Measurements from ENCODE around the gene GLIS1. TPM values are rescaled to one million over a fixed set of nuclear protein-coding genes. Genes with fewer than 3 reads are reported as not detected.

GLIS1 gene
- polyA plus RNA-seq, 3 donors, result not detected

DNA sequence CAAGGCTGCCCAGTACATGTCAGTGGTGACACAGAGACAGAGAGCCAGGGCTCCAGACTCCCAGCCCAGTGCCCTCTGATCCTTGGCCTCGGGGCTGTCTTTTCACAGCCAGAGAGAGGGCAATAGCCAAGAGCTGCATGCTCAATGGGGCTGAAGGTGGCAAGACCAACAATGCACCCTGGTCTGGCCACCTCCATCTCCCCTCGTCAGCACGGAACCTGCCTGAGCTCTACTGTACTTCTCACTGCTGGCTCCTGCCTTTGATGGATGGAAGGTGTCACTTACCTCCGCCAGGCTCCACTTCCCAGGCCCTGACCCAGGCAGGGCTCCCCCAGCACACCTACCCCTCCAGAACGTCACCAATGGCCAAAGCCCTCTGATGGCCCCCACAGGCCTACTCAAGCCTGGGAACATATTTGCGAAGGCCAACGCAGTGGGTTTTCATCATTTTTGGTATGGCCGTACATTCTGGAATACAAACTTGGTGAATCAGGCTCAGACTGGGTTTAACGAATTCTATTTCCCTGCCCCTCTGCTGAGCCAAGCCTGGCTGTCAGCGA, 191.7 kb downstream of the GLIS1 start:
- TF ChIP-seq CTCF (IDR thresholded peaks at IDR 0.05), result no peak
- no peaks in the 10 kb centered on the region for H3K36me3 Mint-ChIP-seq
- no peaks in the 10 kb centered on the region for H4K20me1 ChIP-seq (ENCODE audit: insufficient read depth, low read length)
- H3K27ac Mint-ChIP-seq, result no peak overlapping the region
- no peaks in the 10 kb centered on the region for H3K36me3 ChIP-seq (replicated peaks in 1 of 2; ENCODE audit: control insufficient read depth in 1 of 2, insufficient read depth in 2 of 2, low read length in 2 of 2)
- no peak for DNase-seq
- no peak overlapping the region for H3K27ac ChIP-seq (ENCODE audit: low read depth in 1 of 2, low read length in 2 of 2)
- no peak overlapping the region for H3K4me2 ChIP-seq (replicated peaks; ENCODE audit: extremely low read depth, low read length, poor library complexity, severe bottlenecking)
- 83% methylated on average over 7 of the region's 10 CpGs for WGBS (ENCODE audit: insufficient coverage)
- H3K4me1 Mint-ChIP-seq, result no peaks in the 10 kb centered on the region
- H3K9ac ChIP-seq (ENCODE audit: insufficient read depth, low read length, poor library complexity, severe bottlenecking), result no peak overlapping the region
- H3K27me3 Mint-ChIP-seq (ENCODE audit: low read depth in 3 of 3), result peaks cover 0 to 8% (median 2%) of the 10 kb centered on the region in 3 donors
- no peaks in the 10 kb centered on the region for H3K27me3 ChIP-seq (ENCODE audit: control insufficient read depth in 2 of 2, insufficient read depth in 2 of 2, low read length in 2 of 2)
- no peaks in the 10 kb centered on the region for H3K9me3 Mint-ChIP-seq
- H3K4me1 ChIP-seq (ENCODE audit: control insufficient read depth in 1 of 2, insufficient read depth in 2 of 2, low read length in 2 of 2), result no peaks in the 10 kb centered on the region
- H3K4me3 Mint-ChIP-seq, result no peak overlapping the region
- no peaks in the 10 kb centered on the region for H3K9me3 ChIP-seq (replicated peaks in 1 of 2; ENCODE audit: control insufficient read depth in 1 of 2, insufficient read depth in 1 of 2, low read length in 2 of 2)
- intact Hi-C loops (cut with micrococcal nuclease), result no loop called here
- no peak overlapping the region for H3K4me3 ChIP-seq (replicated peaks in 1 of 3; ENCODE audit: low read depth in 2 of 3, low read length in 3 of 3)
- H2AFZ ChIP-seq (ENCODE audit: insufficient read depth, low read depth, low read length, poor library complexity, severe bottlenecking), result no peak overlapping the region
- H3K79me2 ChIP-seq (ENCODE audit: insufficient read depth, low read length), result no peaks in the 10 kb centered on the region

GRCh38 chr1:53546409-53547155, 192.4 kb downstream of the GLIS1 start:
- H3K4me3 Mint-ChIP-seq, result no peak overlapping the region
- no peak for TF ChIP-seq CTCF (IDR thresholded peaks at IDR 0.05)
- DNase-seq, result no peak
- H3K4me1 ChIP-seq (ENCODE audit: control insufficient read depth in 1 of 2, insufficient read depth in 2 of 2, low read length in 2 of 2), result no peaks in the 10 kb centered on the region
- H3K4me3 ChIP-seq (replicated peaks in 1 of 3; ENCODE audit: low read depth in 2 of 3, low read length in 3 of 3), result no peak overlapping the region
- H3K27ac ChIP-seq (ENCODE audit: low read depth in 1 of 2, low read length in 2 of 2), result no peak overlapping the region
- H3K4me1 Mint-ChIP-seq, result no peaks in the 10 kb centered on the region
- H3K79me2 ChIP-seq (ENCODE audit: insufficient read depth, low read length), result no peaks in the 10 kb centered on the region
- H3K27ac Mint-ChIP-seq, result no peak overlapping the region
- no peak overlapping the region for H3K9ac ChIP-seq (ENCODE audit: insufficient read depth, low read length, poor library complexity, severe bottlenecking)
- no peak overlapping the region for H3K4me2 ChIP-seq (replicated peaks; ENCODE audit: extremely low read depth, low read length, poor library complexity, severe bottlenecking)
- no peaks in the 10 kb centered on the region for H3K36me3 ChIP-seq (replicated peaks in 1 of 2; ENCODE audit: control insufficient read depth in 1 of 2, insufficient read depth in 2 of 2, low read length in 2 of 2)
- no peaks in the 10 kb centered on the region for H3K9me3 Mint-ChIP-seq
- WGBS (ENCODE audit: insufficient coverage), result 89% methylated on average over 10 of the region's 13 CpGs
- no peaks in the 10 kb centered on the region for H3K36me3 Mint-ChIP-seq
- no peaks in the 10 kb centered on the region for H3K9me3 ChIP-seq (replicated peaks in 1 of 2; ENCODE audit: control insufficient read depth in 1 of 2, insufficient read depth in 1 of 2, low read length in 2 of 2)
- H3K27me3 ChIP-seq (ENCODE audit: control insufficient read depth in 2 of 2, insufficient read depth in 2 of 2, low read length in 2 of 2), result no peaks in the 10 kb centered on the region
- intact Hi-C loops (cut with micrococcal nuclease), result no loop called here
- peaks cover 0 to 8% (median 0%) of the 10 kb centered on the region in 3 donors for H3K27me3 Mint-ChIP-seq (ENCODE audit: low read depth in 3 of 3)
- H4K20me1 ChIP-seq (ENCODE audit: insufficient read depth, low read length), result no peaks in the 10 kb centered on the region
- no peak overlapping the region for H2AFZ ChIP-seq (ENCODE audit: insufficient read depth, low read depth, low read length, poor library complexity, severe bottlenecking)
